GM19324 (cell line): Measurements from ENCODE around the gene MVK.
"Not testable (repeated sequence)": the region's sequence is repeated elsewhere in the genome, so short reads cannot be mapped to it uniquely, and the experiment has no call there.

Source experiments
- ATAC-seq: cut with Tn5 transposase; IDR thresholded peaks from one replicate; pipeline ENCODE4 v1.9.1; 2021; ENCODE audit warnings: mild to moderate bottlenecking, moderate library complexity; ENCODE audit not compliant: unreplicated experiment, low FRiP score

The MVK gene

GRCh38 chr12:109588461-109589239 is 15.1 kb downstream of the MVK start:
- ATAC-seq = no peak

GRCh38 chr12:109589240-109589590 is 15.6 kb downstream of the MVK start:
- ATAC-seq = no peak

GRCh38 chr12:109589691-109590245 is 16.2 kb downstream of the MVK start:
- ATAC-seq = no peak

- ATAC-seq = no peak
Observed at GRCh38 chr12:109590566-109590965, 17.0 kb downstream of the MVK start.

GRCh38 chr12:109591041-109591440 is 17.4 kb downstream of the MVK start:
- ATAC-seq = no peak

- no peak for ATAC-seq
Observed at GRCh38 chr12:109592195-109592904, 18.8 kb downstream of the MVK start.

- no peak for ATAC-seq
Observed at GRCh38 chr12:109592905-109593272, 19.3 kb downstream of the MVK start.

GRCh38 chr12:109594556-109595317 is 21.1 kb downstream of the MVK start:
- ATAC-seq = no peak

- no peak for ATAC-seq
Observed at GRCh38 chr12:109595321-109595902, 21.8 kb downstream of the MVK start.

GRCh38 chr12:109596418-109597244 is 23.0 kb downstream of the MVK start:
- ATAC-seq = no peak

- ATAC-seq = no peak
Observed at GRCh38 chr12:109597414-109597794, 23.8 kb downstream of the MVK start.

GRCh38 chr12:109597795-109598427 is 24.3 kb downstream of the MVK start:
- ATAC-seq = no peak

GRCh38 chr12:109598428-109598854 is 24.8 kb downstream of the MVK start:
- ATAC-seq = no peak

- ATAC-seq = no peak
Observed at GRCh38 chr12:109599087-109599486, 25.5 kb downstream of the MVK start.

- ATAC-seq = no peak
Observed at GRCh38 chr12:109600481-109600880, 26.9 kb downstream of the MVK start.

GRCh38 chr12:109600995-109601394 is 27.4 kb downstream of the MVK start:
- ATAC-seq = no peak

- no peak for ATAC-seq
Observed at GRCh38 chr12:109601557-109601956, 28.0 kb downstream of the MVK start.

GRCh38 chr12:109602132-109602531 is 28.5 kb downstream of the MVK start:
- not testable (repeated sequence) for ATAC-seq

- ATAC-seq = no peak
Observed at GRCh38 chr12:109604132-109604585, 30.6 kb downstream of the MVK start.
